WTC11 (cell line): ENCODE results near the gene CDRT4. TPM values are rescaled to one million over a fixed set of nuclear protein-coding genes. Genes with fewer than 3 reads are reported as not detected.
A peak's percentile ranks its signal among the peaks of the same experiment; 100 is the strongest.

Experiments used
- ATAC-seq: fragments of 200-7000 bp; cut with Tn5 transposase; 2 replicates; pipeline ENCODE4 v1.10.0; 2021; ENCODE audit warnings: mild to moderate bottlenecking, moderate library complexity
- CTCF ChIA-PET: fragments of 300-600 bp; sonication (Branson Sonifier 250); formaldehyde crosslinking; loops from one replicate; lab custom pipeline; 2021; ENCODE audit warnings: antibody characterized with exemption; lab: Charles Lee
- POLR2A ChIA-PET: fragments of 350-600 bp; sonication (Branson Sonifier 250); formaldehyde crosslinking; loops from one replicate; lab custom pipeline; 2021; ENCODE audit warnings: antibody characterized with exemption; lab: Charles Lee
- DNase-seq: peaks from one replicate; pipeline ENCODE4 v3.0.0; 2021; ENCODE audit warnings: low spot score
- H3K27ac Mint-ChIP-seq: 2 replicates; pipeline ENCODE4 v1.8.0; 2021; ENCODE audit warnings: mixed read lengths
- H3K27me3 Mint-ChIP-seq: 2 replicates; pipeline ENCODE4 v1.8.0; 2021; ENCODE audit warnings: low read depth, mild to moderate bottlenecking, moderate library complexity, mixed read lengths
- H3K36me3 Mint-ChIP-seq: 2 replicates; pipeline ENCODE4 v1.8.0; 2021; ENCODE audit warnings: mixed read lengths
- H3K4me1 Mint-ChIP-seq: 2 replicates; pipeline ENCODE4 v1.8.0; 2022; ENCODE audit warnings: mixed read lengths
- H3K4me3 Mint-ChIP-seq: 2 replicates; pipeline ENCODE4 v1.8.0; 2021; ENCODE audit warnings: mild to moderate bottlenecking, moderate library complexity, mixed read lengths
- H3K9me3 Mint-ChIP-seq: 2 replicates; pipeline ENCODE4 v1.8.0; 2021; ENCODE audit warnings: mixed read lengths
- CREB1 ChIP-seq: sonication (generic); formaldehyde crosslinking; IDR thresholded peaks from 2 replicates; pipeline ENCODE4 v1.8.0; 2023; ENCODE audit warnings: mild to moderate bottlenecking, missing genetic modification reagents
- CTCF ChIP-seq: fragments of 200-600 bp; IDR thresholded peaks from 2 replicates; pipeline ENCODE4 v1.8.0; 2022; ENCODE audit warnings: antibody characterized with exemption
- E2F5 ChIP-seq: sonication (generic); formaldehyde crosslinking; IDR thresholded peaks from 2 replicates; pipeline ENCODE4 v1.8.1; 2022; ENCODE audit warnings: mild to moderate bottlenecking, moderate library complexity, missing genetic modification reagents
- FOXP4 ChIP-seq: sonication (generic); formaldehyde crosslinking; IDR thresholded peaks from 2 replicates; pipeline ENCODE4 v1.8.0; 2022; ENCODE audit warnings: mild to moderate bottlenecking, missing genetic modification reagents
- HMGXB4 ChIP-seq: sonication (generic); formaldehyde crosslinking; IDR thresholded peaks from 2 replicates; pipeline ENCODE4 v1.8.1; 2023; ENCODE audit warnings: mild to moderate bottlenecking, moderate library complexity, missing genetic modification reagents
- JAZF1 ChIP-seq: fragments of 250-450 bp; sonication (Bioruptor Pico); IDR thresholded peaks from 2 replicates; pipeline ENCODE4 v1.9.0; 2021; ENCODE audit warnings: moderate library complexity, mild to moderate bottlenecking, inconsistent platforms
- NFE2L1 ChIP-seq: sonication (generic); formaldehyde crosslinking; IDR thresholded peaks from 2 replicates; pipeline ENCODE4 v1.8.1; 2023; ENCODE audit warnings: missing genetic modification reagents
- SMAD3 ChIP-seq: sonication (generic); formaldehyde crosslinking; IDR thresholded peaks from 2 replicates; pipeline ENCODE4 v1.8.0; 2022; ENCODE audit warnings: missing genetic modification reagents, mild to moderate bottlenecking, borderline replicate concordance
- TCF7 ChIP-seq: sonication (generic); formaldehyde crosslinking; IDR thresholded peaks from 2 replicates; pipeline ENCODE4 v1.8.0; 2022; ENCODE audit warnings: mild to moderate bottlenecking, low read depth, missing genetic modification reagents, moderate library complexity
- ZNF263 ChIP-seq: sonication (generic); formaldehyde crosslinking; IDR thresholded peaks from 2 replicates; pipeline ENCODE4 v1.8.1; 2022; ENCODE audit warnings: low read depth, mild to moderate bottlenecking, moderate library complexity, missing genetic modification reagents
- ZNF416 ChIP-seq: fragments of 250-450 bp; sonication (Bioruptor Pico); IDR thresholded peaks from 2 replicates; pipeline ENCODE4 v1.9.0; 2021; ENCODE audit warnings: mild to moderate bottlenecking, inconsistent platforms
- ZNF423 ChIP-seq: fragments of 250-450 bp; sonication (Bioruptor Pico); IDR thresholded peaks from 2 replicates; pipeline ENCODE4 v2.1.2; 2022; ENCODE audit warnings: mild to moderate bottlenecking, moderate library complexity
- total RNA-seq: library from RNA; stranded (reverse); gene quantifications from 3 replicates; pipeline ENCODE4 v1.2.3, GENCODE V29; 2021
- TF ChIP-seq, protein P1 (sequence below): fragments of 250-450 bp; sonication (Bioruptor Pico); IDR thresholded peaks from 2 replicates; pipeline ENCODE4 v1.8.0; 2021; ENCODE audit warnings: mild to moderate bottlenecking
- TF ChIP-seq, protein P2 (sequence below): sonication (generic); formaldehyde crosslinking; IDR thresholded peaks from 2 replicates; pipeline ENCODE4 v1.8.0; 2022; ENCODE audit warnings: mild to moderate bottlenecking, missing genetic modification reagents
- TF ChIP-seq, protein P3 (sequence below): sonication (generic); formaldehyde crosslinking; IDR thresholded peaks from 2 replicates; pipeline ENCODE4 v1.8.0; 2022; ENCODE audit warnings: missing genetic modification reagents

CDRT4 gene
- total RNA-seq, 1 experiment from 2014 or later, result 4.9 TPM

- CTCF ChIA-PET, result interaction anchor here (1.5 to 1.8 kb wide), 2 partner anchors 54 to 187 kb away, joined by 5 to 9 read pairs; no protein-coding TSS in a partner anchor
- no peaks in the 10 kb centered on the region for H3K9me3 Mint-ChIP-seq
- H3K36me3 Mint-ChIP-seq, result no peaks in the 10 kb centered on the region
- H3K27ac Mint-ChIP-seq, result no peak overlapping the region
- no peak for DNase-seq
- ATAC-seq, result no peak
- TF ChIP-seq ZNF263, result no peak
- TF ChIP-seq HMGXB4, result no peak
- TF ChIP-seq FOXP4, result no peak
- TF ChIP-seq ZNF423 (CRISPR knock-in tag), result no peak
- TF ChIP-seq, protein P1, sequence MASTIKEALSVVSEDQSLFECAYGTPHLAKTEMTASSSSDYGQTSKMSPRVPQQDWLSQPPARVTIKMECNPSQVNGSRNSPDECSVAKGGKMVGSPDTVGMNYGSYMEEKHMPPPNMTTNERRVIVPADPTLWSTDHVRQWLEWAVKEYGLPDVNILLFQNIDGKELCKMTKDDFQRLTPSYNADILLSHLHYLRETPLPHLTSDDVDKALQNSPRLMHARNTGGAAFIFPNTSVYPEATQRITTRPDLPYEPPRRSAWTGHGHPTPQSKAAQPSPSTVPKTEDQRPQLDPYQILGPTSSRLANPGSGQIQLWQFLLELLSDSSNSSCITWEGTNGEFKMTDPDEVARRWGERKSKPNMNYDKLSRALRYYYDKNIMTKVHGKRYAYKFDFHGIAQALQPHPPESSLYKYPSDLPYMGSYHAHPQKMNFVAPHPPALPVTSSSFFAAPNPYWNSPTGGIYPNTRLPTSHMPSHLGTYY (CRISPR knock-in tag), result no peak
- no peak for TF ChIP-seq CREB1
- POLR2A ChIA-PET, result no interaction called here
- no peaks in the 10 kb centered on the region for H3K27me3 Mint-ChIP-seq
- H3K4me3 Mint-ChIP-seq, result no peak overlapping the region
- peaks cover 3% of the 10 kb centered on the region; the same call in 1 of the 2 replicates for H3K4me1 Mint-ChIP-seq
Measured at GRCh38 chr17:15448580-15448956, 18.9 kb downstream of the CDRT4 start.

DNA sequence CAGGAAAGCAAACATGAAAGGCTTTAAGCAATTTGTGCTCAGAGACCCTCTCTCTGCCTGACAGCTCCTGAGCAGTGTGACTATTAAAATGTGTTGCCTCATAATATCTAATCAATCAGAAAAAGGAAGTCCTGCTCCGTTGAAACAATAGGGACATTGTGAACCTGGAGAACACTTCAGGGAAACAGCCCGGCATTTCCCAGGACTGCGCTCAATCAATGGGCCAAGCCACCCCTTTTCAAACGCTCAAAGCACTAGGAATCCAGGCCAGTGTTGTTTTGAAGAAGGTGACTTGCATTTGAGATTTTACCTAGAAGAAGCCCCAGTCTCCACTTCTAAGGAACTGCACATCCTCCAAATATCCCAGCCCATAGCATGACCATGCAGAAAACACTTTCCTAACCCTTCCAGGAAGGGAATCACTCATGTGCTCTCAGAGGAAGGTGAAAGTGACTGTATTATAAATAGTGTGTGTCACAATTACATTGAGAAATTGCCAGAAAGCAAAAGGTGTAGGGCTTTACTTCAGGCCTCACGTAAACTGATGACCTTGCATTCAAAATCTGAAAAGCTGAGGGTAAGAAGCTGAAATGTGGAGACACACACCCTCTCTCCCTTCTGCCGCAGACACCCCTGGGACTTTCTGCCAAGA, 19.4 kb downstream of the CDRT4 start:
- ATAC-seq, result no peak
- Mint-ChIP-seq H3K9me3 (no peaks in the 10 kb centered on the region), H3K4me1 (peaks cover 3% of the 10 kb centered on the region; the same call in 1 of the 2 replicates), H3K27ac (no peak overlapping the region), H3K27me3 (no peaks in the 10 kb centered on the region), H3K36me3 (no peaks in the 10 kb centered on the region), H3K4me3 (no peak overlapping the region)
- TF ChIP-seq ZNF416, result no peak
- TF ChIP-seq NFE2L1 (CRISPR knock-in tag), result no peak
- no peak for DNase-seq
- CTCF ChIA-PET, result interaction anchor here (1.4 to 1.5 kb wide), 2 partner anchors 55 to 187 kb away, joined by 4 to 5 read pairs; no protein-coding TSS in a partner anchor
- POLR2A ChIA-PET, result no interaction called here

GRCh38 chr17:15446036-15446435, 21.4 kb downstream of the CDRT4 start:
- CTCF ChIA-PET, result interaction anchor here (0.5 to 1.5 kb wide), 7 partner anchors 9 to 266 kb away, joined by 3 to 10 read pairs (median 4); no protein-coding TSS in a partner anchor
- TF ChIP-seq CTCF, result peak; percentile 56
- TF ChIP-seq, protein P2, sequence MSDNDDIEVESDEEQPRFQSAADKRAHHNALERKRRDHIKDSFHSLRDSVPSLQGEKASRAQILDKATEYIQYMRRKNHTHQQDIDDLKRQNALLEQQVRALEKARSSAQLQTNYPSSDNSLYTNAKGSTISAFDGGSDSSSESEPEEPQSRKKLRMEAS (CRISPR knock-in tag), result 0 out of 2 replicates have a peak, but pooled peaks have one; percentile 20
- TF ChIP-seq NFE2L1 (CRISPR knock-in tag), result no peak
- TF ChIP-seq, all 79 proteins: peak for 2
- peaks cover 3% of the 10 kb centered on the region; the same call in 1 of the 2 replicates for H3K4me1 Mint-ChIP-seq
- peaks cover 6% of the 10 kb centered on the region; the same call in 1 of the 2 replicates for H3K36me3 Mint-ChIP-seq
- no peak overlapping the region for H3K27ac Mint-ChIP-seq
- no peaks in the 10 kb centered on the region for H3K27me3 Mint-ChIP-seq
- ATAC-seq (peak; percentile 91), DNase-seq (peak; percentile 79)
- no peak overlapping the region for H3K4me3 Mint-ChIP-seq
- POLR2A ChIA-PET, result no interaction called here
- no peaks in the 10 kb centered on the region for H3K9me3 Mint-ChIP-seq

GRCh38 chr17:15444805-15445204, 22.6 kb downstream of the CDRT4 start:
- H3K27ac Mint-ChIP-seq, result no peak overlapping the region
- no peak overlapping the region for H3K4me3 Mint-ChIP-seq
- ATAC-seq (no peak), DNase-seq (no peak)
- CTCF ChIA-PET, result interaction anchor here (1.4 kb wide), 1 partner anchor 58 kb away, joined by 9 read pairs; no protein-coding TSS in a partner anchor
- H3K4me1 Mint-ChIP-seq, result peaks cover 3% of the 10 kb centered on the region; the same call in 1 of the 2 replicates
- POLR2A ChIA-PET, result no interaction called here
- peaks cover 6% of the 10 kb centered on the region for H3K9me3 Mint-ChIP-seq
- H3K27me3 Mint-ChIP-seq, result no peaks in the 10 kb centered on the region
- peaks cover 11% of the 10 kb centered on the region for H3K36me3 Mint-ChIP-seq
- TF ChIP-seq CREB1 (no peak), TCF7 (no peak), JAZF1 (CRISPR knock-in tag) (no peak), SMAD3 (CRISPR knock-in tag) (no peak), E2F5 (CRISPR knock-in tag) (no peak)
- TF ChIP-seq, protein P3, sequence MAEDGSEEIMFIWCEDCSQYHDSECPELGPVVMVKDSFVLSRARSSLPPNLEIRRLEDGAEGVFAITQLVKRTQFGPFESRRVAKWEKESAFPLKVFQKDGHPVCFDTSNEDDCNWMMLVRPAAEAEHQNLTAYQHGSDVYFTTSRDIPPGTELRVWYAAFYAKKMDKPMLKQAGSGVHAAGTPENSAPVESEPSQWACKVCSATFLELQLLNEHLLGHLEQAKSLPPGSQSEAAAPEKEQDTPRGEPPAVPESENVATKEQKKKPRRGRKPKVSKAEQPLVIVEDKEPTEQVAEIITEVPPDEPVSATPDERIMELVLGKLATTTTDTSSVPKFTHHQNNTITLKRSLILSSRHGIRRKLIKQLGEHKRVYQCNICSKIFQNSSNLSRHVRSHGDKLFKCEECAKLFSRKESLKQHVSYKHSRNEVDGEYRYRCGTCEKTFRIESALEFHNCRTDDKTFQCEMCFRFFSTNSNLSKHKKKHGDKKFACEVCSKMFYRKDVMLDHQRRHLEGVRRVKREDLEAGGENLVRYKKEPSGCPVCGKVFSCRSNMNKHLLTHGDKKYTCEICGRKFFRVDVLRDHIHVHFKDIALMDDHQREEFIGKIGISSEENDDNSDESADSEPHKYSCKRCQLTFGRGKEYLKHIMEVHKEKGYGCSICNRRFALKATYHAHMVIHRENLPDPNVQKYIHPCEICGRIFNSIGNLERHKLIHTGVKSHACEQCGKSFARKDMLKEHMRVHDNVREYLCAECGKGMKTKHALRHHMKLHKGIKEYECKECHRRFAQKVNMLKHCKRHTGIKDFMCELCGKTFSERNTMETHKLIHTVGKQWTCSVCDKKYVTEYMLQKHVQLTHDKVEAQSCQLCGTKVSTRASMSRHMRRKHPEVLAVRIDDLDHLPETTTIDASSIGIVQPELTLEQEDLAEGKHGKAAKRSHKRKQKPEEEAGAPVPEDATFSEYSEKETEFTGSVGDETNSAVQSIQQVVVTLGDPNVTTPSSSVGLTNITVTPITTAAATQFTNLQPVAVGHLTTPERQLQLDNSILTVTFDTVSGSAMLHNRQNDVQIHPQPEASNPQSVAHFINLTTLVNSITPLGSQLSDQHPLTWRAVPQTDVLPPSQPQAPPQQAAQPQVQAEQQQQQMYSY (CRISPR knock-in tag), result no peak
